SIG-M5 (cell line): ENCODE data around the gene SLC39A12.

Source experiments
- DNase-seq: peaks from one replicate; lab custom pipeline; 2025; lab: John Stamatoyannopoulos, UW

The SLC39A12 gene

GRCh38 chr10:18059826-18060559 is 108.3 kb downstream of the SLC39A12 start:
- no peak for DNase-seq

GRCh38 chr10:18066947-18067346 is 115.2 kb downstream of the SLC39A12 start:
- no peak for DNase-seq

DNA sequence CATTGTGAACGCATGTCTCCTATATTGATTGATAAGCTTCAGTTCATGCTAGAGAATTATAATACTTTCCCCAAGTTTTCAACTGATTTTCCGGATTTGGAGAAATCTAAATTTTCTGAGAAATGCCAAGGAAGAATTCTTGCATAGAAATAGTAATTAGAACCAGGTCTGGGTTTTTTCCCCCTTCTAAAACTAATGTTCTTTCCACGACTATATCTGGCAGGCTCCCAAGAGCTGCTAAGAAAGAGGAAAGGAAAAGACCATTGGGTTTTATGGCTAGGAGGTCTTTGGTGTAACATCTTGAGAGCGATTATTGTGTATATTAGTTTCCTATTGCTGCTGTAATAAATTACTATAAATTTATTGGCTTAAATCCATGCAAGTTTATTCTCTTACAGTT is 116.7 kb downstream of the SLC39A12 start:
- no peak for DNase-seq

- no peak for DNase-seq
Observed at GRCh38 chr10:18071591-18071990, 119.9 kb downstream of the SLC39A12 start.

DNA sequence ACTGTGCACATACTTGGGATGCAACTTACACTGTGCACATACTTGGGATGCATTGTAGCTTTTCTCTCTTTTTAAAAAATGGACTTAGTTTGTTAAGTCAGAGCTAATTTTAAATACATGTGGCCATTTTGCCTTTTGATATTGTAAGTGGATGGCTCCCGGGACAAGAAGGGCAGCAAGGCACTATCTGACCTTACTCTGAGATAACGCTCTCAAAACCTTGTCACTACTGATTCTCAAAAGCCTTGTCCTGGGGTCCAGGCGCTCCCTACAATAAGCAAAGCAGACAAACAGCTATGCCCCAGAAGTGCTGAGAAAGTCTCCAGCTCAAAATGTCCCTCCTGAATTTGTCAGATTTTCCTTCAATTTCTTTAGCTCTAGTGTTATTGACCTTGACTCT is 121.6 kb downstream of the SLC39A12 start:
- DNase-seq, result no peak

GRCh38 chr10:18075881-18076280 is 124.2 kb downstream of the SLC39A12 start:
- no peak for DNase-seq

DNA sequence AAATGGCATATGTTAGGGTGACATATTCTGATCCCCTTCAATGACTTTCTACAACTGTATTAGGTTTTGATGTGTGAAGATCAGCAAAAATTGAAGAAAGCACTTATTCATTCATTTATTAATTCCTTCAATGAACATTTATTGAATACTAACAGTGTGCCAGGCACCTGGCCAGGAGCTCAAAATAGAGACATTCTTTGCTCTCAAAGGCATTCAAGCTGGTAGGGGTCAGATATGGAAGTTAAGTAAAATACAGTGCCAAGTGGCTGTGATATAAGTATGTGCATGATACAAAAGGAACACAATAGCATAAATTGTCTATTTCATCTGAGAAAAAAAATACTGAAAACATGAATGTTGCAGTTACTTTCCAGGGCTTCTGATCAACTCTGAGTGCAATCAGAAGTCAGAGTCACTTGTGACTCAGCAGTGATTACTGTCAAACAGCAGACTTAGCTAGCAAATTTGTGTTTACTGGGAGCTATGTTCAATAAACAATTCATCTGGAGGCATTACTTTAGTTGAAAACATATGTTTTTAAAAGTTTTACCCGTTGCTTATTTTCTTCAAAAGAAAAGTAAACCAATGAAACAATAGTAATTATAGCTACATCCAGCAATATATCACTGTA is 128.1 kb downstream of the SLC39A12 start:
- no peak for DNase-seq

DNA sequence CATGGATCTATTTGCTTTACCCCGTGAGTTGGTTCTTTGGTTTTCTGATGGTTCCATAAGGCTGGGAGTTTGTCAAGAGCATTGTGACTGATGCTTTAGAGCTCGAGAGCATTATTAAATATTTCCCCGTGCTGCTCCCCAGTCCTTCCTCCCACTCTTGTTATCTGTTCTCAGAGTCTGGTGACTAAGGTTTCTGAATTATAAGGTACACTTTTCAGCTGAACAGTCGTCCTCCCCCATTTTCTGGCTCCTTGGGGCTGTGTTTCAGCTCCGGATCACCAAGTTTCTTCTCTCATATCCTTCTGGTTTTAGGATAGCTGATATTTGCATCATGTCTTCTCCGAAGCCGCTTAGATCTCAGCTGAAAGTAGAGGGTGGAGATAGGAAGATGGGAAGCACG is 130.7 kb downstream of the SLC39A12 start:
- DNase-seq, result no peak

- no peak for DNase-seq
Observed at GRCh38 chr10:18085855-18086254, 134.1 kb downstream of the SLC39A12 start.

- no peak for DNase-seq
Observed at GRCh38 chr10:18086746-18087145, 135.0 kb downstream of the SLC39A12 start.

DNA sequence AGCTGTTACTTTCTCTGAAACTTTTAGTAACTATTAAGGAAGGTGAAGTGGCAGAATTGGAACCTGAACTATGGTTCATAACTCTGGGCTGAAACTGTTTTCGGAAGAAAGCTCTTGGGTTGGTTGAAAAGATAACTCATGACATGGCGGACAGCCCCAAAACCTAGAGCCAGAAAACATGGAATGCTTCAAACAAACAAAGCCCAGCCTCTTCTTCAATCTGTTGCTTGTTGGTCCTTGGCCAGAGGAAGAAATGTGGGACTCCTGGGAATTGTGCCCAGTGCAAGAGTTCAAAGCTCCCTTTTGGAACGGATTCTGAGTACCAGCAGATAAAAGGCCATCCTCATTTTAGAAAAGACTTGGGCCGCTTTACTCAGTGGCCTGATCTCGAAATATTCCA is 135.6 kb downstream of the SLC39A12 start:
- DNase-seq, result no peak
